GM21360 (cell line): ENCODE measurements around the gene ARAP3.
"Not testable (repeated sequence)": the region's sequence is repeated elsewhere in the genome, so short reads cannot be mapped to it uniquely, and the experiment has no call there.

ENCODE experiments used
- ATAC-seq: cut with Tn5 transposase; IDR thresholded peaks from one replicate; pipeline ENCODE4 v1.9.1; 2021; ENCODE audit warnings: mild to moderate bottlenecking, moderate library complexity; ENCODE audit not compliant: unreplicated experiment

The ARAP3 gene

DNA sequence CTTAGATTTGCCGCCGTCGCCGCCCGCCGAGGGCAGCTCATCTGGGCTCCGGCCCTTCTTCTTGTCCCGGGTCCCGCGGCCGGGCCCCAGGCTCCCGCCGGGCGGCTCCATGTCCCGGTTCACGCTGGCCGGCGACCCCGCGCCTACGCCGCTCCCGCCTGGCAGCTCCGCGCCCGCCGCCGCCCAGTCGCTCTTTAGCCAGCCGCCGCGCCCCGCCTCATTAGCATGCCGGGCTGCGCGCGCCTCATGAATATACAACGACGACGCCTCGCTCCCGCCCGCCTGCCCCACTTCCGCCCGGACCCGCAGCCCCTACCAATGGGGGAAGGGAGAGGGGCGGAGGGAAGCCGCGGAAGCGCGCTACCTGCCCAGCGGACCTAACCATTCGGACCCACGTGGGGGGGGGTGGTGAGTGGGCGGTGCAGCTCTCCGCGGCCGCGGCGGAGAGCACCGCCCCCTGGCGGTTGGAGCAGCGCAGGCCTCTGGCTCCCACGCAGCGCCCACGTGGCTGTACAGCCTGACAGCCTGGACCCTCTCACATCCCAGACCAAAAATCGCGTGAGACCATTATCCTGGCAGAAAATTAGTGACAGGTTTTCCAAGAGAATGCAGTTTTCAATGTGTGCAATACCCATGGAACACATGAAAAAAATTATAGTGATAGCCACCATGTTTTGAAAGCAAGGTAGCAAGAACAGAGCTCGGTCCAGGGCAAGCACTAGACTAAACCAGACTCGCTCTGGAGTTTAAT, 63.1 kb downstream of the ARAP3 start, which contains the start of gene DIAPH1:
Gene DIAPH1, minus strand, starts transcription at position 197 of the 751 bp plus-strand sequence. Its CDS starts 86 bp downstream, at position 111.
- peak; percentile 80 for ATAC-seq

DNA sequence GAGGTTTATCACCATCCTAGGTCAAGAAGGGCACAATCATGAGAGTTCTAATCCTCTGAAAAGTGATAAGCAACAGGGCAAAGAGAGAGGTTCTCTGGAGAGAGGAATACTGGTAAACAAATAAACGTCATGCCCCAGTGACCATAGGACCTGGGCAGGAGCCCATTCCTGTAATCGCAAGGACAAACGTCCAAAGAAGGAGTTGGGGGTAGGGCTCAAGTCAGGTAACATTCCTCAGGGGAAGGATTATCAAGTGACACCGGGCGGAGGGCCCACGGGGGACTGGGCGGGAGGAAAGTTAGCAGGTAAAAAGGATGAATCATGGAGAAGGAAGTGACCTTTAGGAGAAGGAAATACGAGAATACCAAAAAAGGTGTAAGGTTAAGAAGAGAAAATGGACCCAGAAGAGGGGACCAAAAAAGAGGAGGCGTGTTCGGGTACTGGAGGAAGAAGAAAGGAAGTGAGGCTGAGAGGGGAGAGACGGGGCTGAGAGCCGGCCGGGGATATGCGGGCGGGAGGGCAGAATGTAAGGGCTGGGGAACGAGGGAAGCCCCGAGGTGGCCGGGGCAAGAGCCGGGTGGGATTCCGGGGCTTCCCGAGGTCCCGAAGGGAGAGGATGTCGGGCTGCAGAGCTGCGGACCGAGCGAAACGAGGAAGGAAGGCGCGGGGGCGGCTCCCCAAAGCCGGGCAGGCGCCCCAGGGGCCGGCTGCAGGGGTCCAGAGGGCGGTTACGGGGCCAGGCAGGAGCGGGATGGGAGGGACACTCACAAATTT, 63.8 kb downstream of the ARAP3 start:
- peak; percentile 25 for ATAC-seq

DNA sequence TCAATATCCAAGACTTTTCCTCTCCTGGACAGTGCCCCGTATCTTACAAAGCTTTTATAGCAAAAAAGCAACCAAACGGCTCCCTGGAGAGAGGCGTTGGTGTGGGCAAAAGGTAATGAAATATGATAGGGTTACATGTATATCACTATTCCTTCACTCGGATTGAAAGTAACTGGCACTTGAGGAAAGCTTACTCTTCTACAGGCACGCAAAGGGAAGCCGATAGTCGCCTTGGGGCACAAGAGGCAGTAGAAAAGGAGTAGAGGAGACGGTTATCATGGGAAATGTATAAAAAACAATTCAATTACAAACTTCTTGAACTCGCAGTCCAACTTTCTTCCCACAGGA, 64.4 kb downstream of the ARAP3 start:
- ATAC-seq, result no peak

DNA sequence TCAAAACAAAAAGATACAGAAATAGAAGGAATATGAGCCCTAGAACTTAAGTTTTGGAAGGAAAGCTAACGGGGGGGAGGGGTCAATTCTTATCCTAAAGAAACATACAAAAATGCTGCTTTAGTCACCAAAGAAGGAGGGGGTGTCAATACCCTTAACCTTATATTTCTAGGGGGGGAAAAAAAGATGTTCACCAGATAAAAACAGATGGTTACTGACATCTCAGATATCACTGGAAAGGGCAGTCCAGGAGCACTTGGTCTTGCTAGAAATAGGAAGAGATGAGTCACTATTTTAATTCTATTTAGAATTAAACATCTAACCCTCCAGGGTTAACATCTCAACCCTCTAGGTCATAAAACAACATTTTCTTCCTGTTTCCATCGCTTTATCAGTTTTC, 64.9 kb downstream of the ARAP3 start:
- ATAC-seq, result no peak

DNA sequence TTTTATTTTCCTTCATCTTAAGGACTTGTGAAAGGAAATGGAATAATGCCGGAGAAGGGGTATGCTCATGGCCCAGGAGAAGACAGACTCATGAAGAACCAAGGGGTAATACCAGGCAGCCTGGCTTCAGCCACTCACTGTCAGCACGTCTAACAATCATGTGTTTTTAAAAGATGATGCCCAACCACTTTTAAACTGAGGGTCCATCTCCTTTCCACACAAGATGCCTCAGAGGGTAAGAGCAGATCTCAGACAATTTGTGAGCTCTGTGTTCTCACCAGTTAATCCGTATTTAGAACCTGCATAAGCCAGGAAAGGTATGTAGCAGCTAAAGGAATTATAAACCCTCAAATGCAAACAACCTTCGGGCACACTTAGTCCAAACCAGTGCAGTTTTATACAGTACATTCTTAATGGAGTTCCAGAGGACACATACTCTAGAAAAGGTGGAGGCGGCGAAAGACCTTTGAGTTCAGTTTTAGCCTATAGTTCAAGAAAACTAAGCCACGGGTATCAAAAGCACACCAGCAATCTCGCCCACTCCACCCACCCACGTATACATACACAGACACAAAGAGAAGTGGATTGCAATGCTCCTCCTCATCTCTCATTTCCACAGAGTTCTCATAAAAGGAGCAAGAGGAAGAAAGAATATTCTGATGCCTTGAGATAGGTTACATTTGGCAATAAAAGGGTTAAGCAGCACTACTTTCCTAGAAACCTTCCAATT, 65.9 kb downstream of the ARAP3 start:
- no peak for ATAC-seq

DNA sequence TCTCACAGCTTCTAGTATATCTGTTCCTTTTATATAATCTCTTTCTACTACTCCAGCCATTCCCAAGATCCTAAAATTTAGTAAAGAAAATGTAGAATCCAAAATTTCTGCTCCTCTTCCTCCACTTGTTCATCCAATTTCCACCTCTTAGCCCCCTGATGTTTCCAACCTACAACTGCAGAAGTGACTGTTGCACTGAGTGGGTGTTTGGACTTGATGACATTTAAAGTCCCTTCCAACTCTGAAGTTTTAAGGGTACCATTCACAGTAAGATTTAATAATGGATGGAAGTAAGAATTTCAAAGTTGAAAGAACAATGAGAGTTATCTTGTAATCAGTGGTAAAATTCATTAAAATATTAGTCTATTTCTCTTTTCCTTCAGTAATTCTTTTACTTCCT, 68.7 kb downstream of the ARAP3 start:
- ATAC-seq, result no peak

DNA sequence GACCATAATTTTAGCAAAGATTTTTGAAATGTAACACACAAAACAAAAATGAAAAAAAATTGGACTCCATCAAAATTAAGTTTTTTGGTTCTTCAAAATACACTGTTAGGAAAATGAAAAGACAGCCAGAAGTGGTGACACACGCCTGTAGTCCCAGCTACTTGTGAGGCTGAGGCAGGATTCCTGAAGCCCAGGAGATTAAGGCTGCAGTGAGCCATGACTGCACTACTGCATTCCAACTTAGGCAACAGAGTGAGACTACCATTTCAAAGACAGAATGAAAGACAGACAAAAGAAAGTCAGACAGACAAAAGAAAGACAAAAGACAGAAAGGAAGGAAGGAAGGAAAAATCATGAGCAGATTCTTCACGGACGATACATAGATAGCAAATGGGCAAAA, 70.7 kb downstream of the ARAP3 start:
- no peak for ATAC-seq

DNA sequence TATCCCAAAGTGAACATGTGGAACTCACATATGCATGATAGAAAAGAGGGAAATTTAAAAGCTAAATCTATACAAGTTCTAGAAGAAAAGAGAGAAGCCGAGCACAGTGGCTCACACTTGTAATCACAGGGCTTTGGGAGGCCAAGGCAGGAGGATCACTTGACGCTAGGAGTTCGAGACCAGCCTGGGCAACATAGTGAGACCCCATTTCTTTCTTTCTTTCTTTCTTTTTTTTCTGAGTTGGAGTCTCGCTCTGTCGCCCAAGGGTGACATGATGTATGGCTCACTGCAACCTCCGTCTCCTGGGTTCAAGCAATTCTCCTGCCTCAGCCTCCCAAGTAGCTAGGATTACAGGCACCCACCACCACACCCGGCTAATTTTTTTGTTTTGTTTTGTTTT, 72.1 kb downstream of the ARAP3 start:
- not testable (repeated sequence) for ATAC-seq

DNA sequence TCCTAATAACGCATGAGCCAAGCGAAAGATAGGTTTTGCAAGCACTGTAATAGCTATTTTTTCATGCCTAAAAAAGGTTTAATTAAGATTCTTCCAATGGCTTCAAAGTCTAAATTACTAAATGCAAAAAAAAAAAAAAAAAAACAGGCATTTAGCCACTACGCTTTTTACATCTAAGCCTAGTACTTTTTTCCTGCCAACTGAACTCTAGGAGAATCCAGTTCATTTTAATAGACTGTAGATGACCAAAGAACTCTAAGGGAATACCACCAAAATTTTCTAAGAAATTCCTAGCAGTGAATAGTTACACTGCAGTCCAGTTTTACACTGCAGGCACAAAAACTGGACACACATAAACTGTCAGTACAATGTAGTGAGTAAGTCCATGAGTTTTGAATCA, 73.0 kb downstream of the ARAP3 start:
- no peak for ATAC-seq

DNA sequence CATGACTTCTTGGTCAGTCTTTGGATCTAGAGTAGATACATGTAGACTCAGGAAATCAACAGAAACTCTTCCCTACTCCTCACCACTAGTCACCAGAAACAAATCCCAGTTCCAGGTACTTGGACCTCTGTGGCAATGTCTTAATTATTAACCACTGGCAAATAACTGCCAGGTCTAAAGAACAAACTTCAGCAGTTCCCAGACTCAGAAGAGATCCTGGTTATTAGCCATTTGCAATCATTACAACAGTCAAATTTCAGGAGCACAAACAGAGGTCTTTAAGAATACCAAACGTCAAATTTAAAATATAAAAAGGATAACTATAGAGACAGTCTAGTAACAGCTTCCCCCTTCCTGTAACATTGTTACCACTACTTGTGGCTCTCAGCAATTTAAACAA, 73.5 kb downstream of the ARAP3 start:
- ATAC-seq, result no peak

DNA sequence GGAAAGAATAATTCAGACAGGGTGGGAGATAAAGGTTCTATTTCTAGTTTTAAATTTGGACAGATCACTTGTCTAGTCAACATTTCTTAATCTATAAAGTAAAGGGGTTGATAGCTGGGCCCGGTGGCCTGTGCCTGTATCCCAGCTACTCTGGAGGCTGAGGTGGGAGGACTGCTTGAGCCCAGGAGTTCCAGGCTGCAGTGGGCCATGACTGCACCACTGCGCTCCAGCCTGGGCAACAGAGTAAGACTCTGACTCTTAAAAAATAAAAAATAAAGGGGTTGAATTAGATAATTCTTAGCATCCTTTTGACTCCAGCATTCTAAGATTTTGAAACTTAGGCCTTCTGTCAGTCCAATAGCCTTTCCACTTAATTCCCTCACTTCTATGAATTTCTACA, 74.0 kb downstream of the ARAP3 start:
- ATAC-seq, result no peak

DNA sequence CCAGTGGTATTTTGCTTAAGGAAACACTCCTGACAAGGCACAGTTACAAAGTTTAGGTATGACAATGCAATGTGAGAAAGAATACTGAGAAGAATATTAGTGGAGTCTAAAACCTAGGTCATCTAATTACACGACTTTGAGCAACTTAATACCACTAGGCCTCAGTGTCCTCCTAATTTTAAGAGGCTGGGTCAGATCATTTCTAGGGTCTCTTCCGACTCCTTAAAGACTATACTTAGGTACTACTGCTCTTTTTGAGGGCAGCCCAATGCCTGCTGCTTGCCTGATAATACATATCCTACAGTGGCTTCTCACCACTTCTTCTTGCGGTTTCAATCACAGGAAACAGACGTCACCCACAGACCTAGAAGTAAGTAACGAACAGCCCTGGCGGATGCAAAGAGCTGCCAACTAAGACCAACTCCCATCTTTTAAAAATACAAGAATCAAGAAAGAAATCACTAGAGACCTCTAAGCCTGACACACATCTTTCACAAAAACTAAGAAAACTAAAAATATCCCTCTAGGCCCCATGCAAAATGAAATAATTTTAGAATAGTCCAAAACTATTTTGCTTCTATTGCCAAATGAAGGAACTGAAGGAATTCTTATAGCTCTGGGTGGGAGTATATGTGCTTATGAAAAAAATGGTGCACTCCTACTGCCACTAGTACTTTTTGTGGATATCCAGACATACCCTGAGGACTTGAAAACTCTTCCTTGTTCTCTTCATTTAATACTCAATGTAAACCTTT, 76.3 kb downstream of the ARAP3 start:
- ATAC-seq, result peak; percentile 86

DNA sequence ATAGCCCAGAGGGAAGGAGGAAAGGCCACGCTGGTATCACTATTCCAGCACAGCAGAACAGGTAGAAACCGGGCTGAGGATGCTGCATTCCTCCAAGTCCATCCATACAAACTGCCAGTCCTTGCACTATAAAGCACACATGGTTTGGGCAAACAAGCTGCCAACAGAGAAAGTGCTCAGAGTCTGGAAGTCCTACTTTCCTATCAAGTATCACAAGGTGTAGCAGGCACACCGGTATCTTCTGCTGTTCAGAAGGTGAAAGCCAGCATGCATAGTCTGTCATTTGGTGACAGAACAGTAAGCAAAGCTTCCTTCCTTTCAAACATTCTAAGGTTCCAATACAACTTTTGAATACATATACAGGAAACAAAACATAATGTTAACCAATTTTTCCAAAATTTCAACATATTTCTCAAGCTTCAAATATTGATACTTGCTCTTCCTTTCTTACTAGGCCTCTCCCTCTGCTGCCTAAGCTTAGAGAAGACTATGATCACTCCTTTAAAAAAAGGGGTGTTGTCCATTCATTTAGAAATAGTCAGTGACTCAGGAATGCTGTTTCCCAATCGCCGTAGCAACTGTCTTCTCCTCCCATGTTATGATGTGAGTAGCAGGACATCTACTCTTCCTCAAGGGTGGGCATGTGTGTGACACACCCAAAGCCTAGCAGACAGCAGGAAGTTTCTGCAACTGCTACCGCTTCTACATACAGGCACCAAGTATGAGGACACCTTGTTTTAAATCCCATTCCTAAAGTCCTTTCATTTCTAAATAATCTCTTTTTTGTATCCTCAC, 77.9 kb downstream of the ARAP3 start:
- no peak for ATAC-seq
